Measurements from ENCODE around the gene CD302. TPM values are rescaled to one million over a fixed set of nuclear protein-coding genes. Genes with fewer than 3 reads are reported as not detected.
"Not testable (repeated sequence)": the region's sequence is repeated elsewhere in the genome, so short reads cannot be mapped to it uniquely, and the experiment has no call there.

CD302 gene
- total RNA-seq, 6 experiments from 2014 or later = 1.9 to 5.6 (median 4.2) TPM

GRCh38 chr2:159829376-159829775 is 31.4 kb upstream of the CD302 start:
- Mint-ChIP-seq H3K36me3 (ENCODE audit: low read depth) (no peaks in the 10 kb centered on the region), H3K27me3 (ENCODE audit: insufficient read depth) (peaks cover 26% of the 10 kb centered on the region), H3K27ac (no peak overlapping the region), H3K9me3 (peaks cover 5% of the 10 kb centered on the region; the same call in 1 of the 2 replicates), H3K4me3 (no peak overlapping the region), H3K4me1 (ENCODE audit: low read depth) (no peaks in the 10 kb centered on the region)
- TF ChIP-seq CTCF (IDR thresholded peaks at IDR 0.05) = no peak
- DNase-seq = no peak

- TF ChIP-seq CTCF (IDR thresholded peaks at IDR 0.05) = no peak
- Mint-ChIP-seq H3K4me1 (ENCODE audit: low read depth) (no peaks in the 10 kb centered on the region), H3K4me3 (no peak overlapping the region), H3K9me3 (peaks cover 5% of the 10 kb centered on the region; the same call in 1 of the 2 replicates), H3K27ac (no peak overlapping the region), H3K27me3 (ENCODE audit: insufficient read depth) (peaks cover 30% of the 10 kb centered on the region), H3K36me3 (ENCODE audit: low read depth) (no peaks in the 10 kb centered on the region)
- no peak for DNase-seq
These were observed 30.7 kb upstream of the CD302 start for GRCh38 chr2:159828738-159829137.

GRCh38 chr2:159822478-159822833 is 24.4 kb upstream of the CD302 start:
- not testable (repeated sequence) for H3K4me1 Mint-ChIP-seq (ENCODE audit: low read depth); DNase-seq; H3K36me3 Mint-ChIP-seq (ENCODE audit: low read depth); H3K9me3 Mint-ChIP-seq; H3K27ac Mint-ChIP-seq; H3K4me3 Mint-ChIP-seq
- peaks cover 34% of the 10 kb centered on the region for H3K27me3 Mint-ChIP-seq (ENCODE audit: insufficient read depth)

- not testable (repeated sequence) for H3K9me3 Mint-ChIP-seq; DNase-seq; H3K4me3 Mint-ChIP-seq; H3K27ac Mint-ChIP-seq; H3K36me3 Mint-ChIP-seq (ENCODE audit: low read depth); H3K4me1 Mint-ChIP-seq (ENCODE audit: low read depth)
- peaks cover 31% of the 10 kb centered on the region for H3K27me3 Mint-ChIP-seq (ENCODE audit: insufficient read depth)
These were observed 23.9 kb upstream of the CD302 start for GRCh38 chr2:159821775-159822477.

GRCh38 chr2:159818940-159819339 is 20.9 kb upstream of the CD302 start:
- Mint-ChIP-seq H3K4me1 (ENCODE audit: low read depth) (no peaks in the 10 kb centered on the region), H3K27me3 (ENCODE audit: insufficient read depth) (peaks cover 11% of the 10 kb centered on the region), H3K36me3 (ENCODE audit: low read depth) (no peaks in the 10 kb centered on the region), H3K4me3 (no peak overlapping the region), H3K27ac (no peak overlapping the region), H3K9me3 (no peaks in the 10 kb centered on the region)
- DNase-seq = no peak
- TF ChIP-seq CTCF (IDR thresholded peaks at IDR 0.05) = no peak

GRCh38 chr2:159817283-159817682 is 19.3 kb upstream of the CD302 start:
- H3K4me3 Mint-ChIP-seq = no peak overlapping the region
- TF ChIP-seq CTCF (IDR thresholded peaks at IDR 0.05) = no peak
- H3K27ac Mint-ChIP-seq = no peak overlapping the region
- H3K4me1 Mint-ChIP-seq (ENCODE audit: low read depth) = no peaks in the 10 kb centered on the region
- no peaks in the 10 kb centered on the region for H3K9me3 Mint-ChIP-seq
- DNase-seq = no peak
- H3K27me3 Mint-ChIP-seq (ENCODE audit: insufficient read depth) = peaks cover 9% of the 10 kb centered on the region
- H3K36me3 Mint-ChIP-seq (ENCODE audit: low read depth) = no peaks in the 10 kb centered on the region

All from HFFc6 (cell line).